PC-3 (cell line): ENCODE data around the gene GOLGA6C. TPM values are rescaled to one million over a fixed set of nuclear protein-coding genes. Genes with fewer than 3 reads are reported as not detected.
"Not testable (repeated sequence)": the region's sequence is repeated elsewhere in the genome, so short reads cannot be mapped to it uniquely, and the experiment has no call there.

Source experiments
- ATAC-seq: fragments of 200-7000 bp; cut with Tn5 transposase; 2 replicates; pipeline ENCODE4 v1.9.1; 2020; ENCODE audit warnings: mild to moderate bottlenecking, moderate library complexity
- BruUV-seq: library from RNA; stranded (reverse); fragments of 400-500 nt; replicated peaks from 2 replicates; lab custom pipeline; 2021; lab: Mats Ljungman, UMichigan
- CTCF ChIA-PET: fragments of 300-600 bp; sonication (Branson Sonifier 250); formaldehyde crosslinking; loops from one replicate; lab custom pipeline; 2022; ENCODE audit warnings: antibody characterized with exemption; lab: Charles Lee
- POLR2A ChIA-PET: fragments of 300-600 bp; sonication (Branson Sonifier 250); formaldehyde crosslinking; loops from one replicate; lab custom pipeline; 2022; ENCODE audit warnings: antibody characterized with exemption; ENCODE audit not compliant: unreplicated experiment; lab: Charles Lee
- DNase-seq: peaks from one replicate; pipeline ENCODE4 v3.0.0-alpha.2; 2015
- H2AFZ ChIP-seq: fragments of 300-600 bp; sonication (generic); 2 replicates; pipeline ENCODE4 v1.6.0; 2016; ENCODE audit warnings: antibody characterized with exemption, low read length
- H3F3A ChIP-seq: fragments of 300-600 bp; sonication (generic); one replicate; pipeline ENCODE4 v1.6.0; 2017; ENCODE audit warnings: antibody characterized with exemption, low read length, control low read depth, mild to moderate bottlenecking; ENCODE audit not compliant: unreplicated experiment
- H3K27ac ChIP-seq: fragments of 300-600 bp; sonication (generic); 2 replicates; pipeline ENCODE4 v1.5.1; 2016; ENCODE audit warnings: mild to moderate bottlenecking, low read length
- H3K27me3 ChIP-seq: fragments of 300-600 bp; sonication (generic); 2 replicates; pipeline ENCODE4 v1.6.1; 2016; ENCODE audit warnings: low read length, mixed read lengths
- H3K36me3 ChIP-seq: fragments of 300-600 bp; sonication (generic); 2 replicates; pipeline ENCODE4 v1.6.1; 2016; ENCODE audit warnings: low read depth, mixed run types, low read length, mixed read lengths
- H3K4me1 ChIP-seq: fragments of 300-600 bp; sonication (generic); 2 replicates; pipeline ENCODE4 v1.5.1; 2016; ENCODE audit warnings: low read length; ENCODE audit not compliant: insufficient read depth
- H3K4me2 ChIP-seq: fragments of 300-600 bp; sonication (generic); 2 replicates; pipeline ENCODE4 v1.6.0; 2016; ENCODE audit warnings: low read length
- H3K4me3 ChIP-seq: fragments of 300-600 bp; sonication (generic); 2 replicates; pipeline ENCODE4 v1.5.1; 2016; ENCODE audit warnings: mild to moderate bottlenecking, low read length, mixed read lengths
- H3K79me2 ChIP-seq: fragments of 300-600 bp; sonication (generic); 2 replicates; pipeline ENCODE4 v1.6.1; 2017; ENCODE audit warnings: low read length, mixed read lengths
- H3K9ac ChIP-seq: fragments of 300-600 bp; sonication (generic); 2 replicates; pipeline ENCODE4 v1.6.0; 2016; ENCODE audit warnings: mild to moderate bottlenecking, low read length
- H3K9me2 ChIP-seq: fragments of 300-600 bp; sonication (generic); replicated peaks from 2 replicates; pipeline ENCODE4 v1.6.1; 2016; ENCODE audit warnings: mixed run types, low read length, mixed read lengths
- H3K9me3 ChIP-seq: fragments of 300-600 bp; sonication (generic); 2 replicates; pipeline ENCODE4 v1.6.1; 2016; ENCODE audit warnings: low read length, mixed read lengths
- H4K20me1 ChIP-seq: fragments of 300-600 bp; sonication (generic); 2 replicates; pipeline ENCODE4 v1.6.1; 2016; ENCODE audit warnings: low read length, mixed read lengths
- intact Hi-C: fragments of 100-400 bp; cut with micrococcal nuclease; formaldehyde crosslinking; loops from 2 replicates; pipeline ENCODE4 v1.9.0; 2023
- total RNA-seq: library from RNA; depleted of rRNA; stranded (reverse); fragments of >200 nt; gene quantifications from 2 replicates; pipeline ENCODE4 v1.2.3, GENCODE V29; 2014
- TF ChIP-seq, protein P1 (sequence below): fragments of 300-600 bp; sonication (generic); conservative IDR thresholded peaks from 2 replicates; pipeline ENCODE4 v1.5.1; 2017; ENCODE audit warnings: antibody characterized with exemption, low read depth, mild to moderate bottlenecking, low read length

The GOLGA6C gene
- total RNA-seq, 1 experiment from 2014 or later = not detected

DNA sequence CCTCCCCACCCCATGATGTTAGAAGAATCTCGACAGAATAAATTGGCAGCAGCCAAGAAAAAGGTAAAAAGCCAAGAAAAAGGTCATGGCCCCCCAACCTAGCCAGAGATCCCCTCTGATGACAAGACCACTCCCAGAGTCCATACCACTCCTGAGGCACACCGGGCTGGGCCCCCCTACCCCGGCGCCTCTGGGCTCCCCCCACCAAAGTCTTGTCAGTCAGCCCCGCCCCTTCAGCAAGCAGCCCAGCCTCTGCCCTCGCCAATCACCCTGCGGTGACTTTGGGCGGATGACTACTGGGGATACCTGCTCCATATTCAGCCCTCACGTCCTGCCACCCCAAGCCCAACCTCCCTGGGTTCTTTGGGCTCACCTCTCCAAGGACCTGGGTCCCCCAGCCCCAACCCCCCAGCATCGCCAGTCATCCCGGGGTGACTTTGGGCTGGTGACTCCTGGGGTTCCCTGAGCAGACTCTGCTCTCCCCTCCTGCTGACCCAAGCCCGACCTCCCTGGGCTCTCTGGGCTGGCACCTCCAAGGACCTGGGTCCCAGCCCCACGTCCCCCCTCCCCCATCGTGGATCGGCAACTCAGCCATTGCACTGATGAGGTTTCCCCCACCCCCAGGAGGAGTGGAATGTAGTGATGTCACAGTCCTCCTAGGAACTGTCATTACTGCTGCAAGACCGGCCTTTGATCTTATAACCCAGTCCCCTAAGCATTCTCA, 648 bp downstream of the GOLGA6C start:
- H3K36me3 ChIP-seq, H3F3A ChIP-seq, H3K9ac ChIP-seq, H2AFZ ChIP-seq, H3K27ac ChIP-seq, H3K9me3 ChIP-seq, POLR2A ChIA-PET, H3K79me2 ChIP-seq, H3K4me3 ChIP-seq, H3K9me2 ChIP-seq, BruUV-seq, intact Hi-C loops, H3K4me2 ChIP-seq, CTCF ChIA-PET, DNase-seq, H4K20me1 ChIP-seq, H3K4me1 ChIP-seq, ATAC-seq, H3K27me3 ChIP-seq: not testable (repeated sequence)

DNA sequence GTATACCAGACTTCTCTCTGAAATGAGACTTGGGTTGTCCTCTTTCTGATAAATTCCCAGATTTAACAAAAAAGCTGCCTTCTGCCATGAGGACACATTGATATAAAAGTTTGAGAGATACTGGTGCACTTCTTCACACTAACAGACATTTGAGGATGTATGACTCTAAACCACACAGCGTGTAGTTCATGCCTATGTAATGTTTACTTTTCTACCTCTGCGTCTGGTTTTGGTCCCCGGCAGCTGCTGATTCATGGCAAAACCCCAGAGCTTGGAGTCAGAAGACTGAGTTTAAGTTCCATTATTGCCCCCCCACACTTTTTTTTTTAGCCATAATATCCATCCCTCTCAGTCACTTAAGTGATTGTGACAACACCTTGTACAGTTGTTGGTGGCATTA, 1.7 kb downstream of the GOLGA6C start:
- intact Hi-C loops, H3K79me2 ChIP-seq, H3K9me2 ChIP-seq, H4K20me1 ChIP-seq, H3K9ac ChIP-seq, H3K9me3 ChIP-seq, H3K36me3 ChIP-seq, H3F3A ChIP-seq, H3K27me3 ChIP-seq, BruUV-seq, H3K27ac ChIP-seq, H3K4me2 ChIP-seq, DNase-seq, ATAC-seq, H3K4me1 ChIP-seq, H2AFZ ChIP-seq, CTCF ChIA-PET, H3K4me3 ChIP-seq, POLR2A ChIA-PET: not testable (repeated sequence)

DNA sequence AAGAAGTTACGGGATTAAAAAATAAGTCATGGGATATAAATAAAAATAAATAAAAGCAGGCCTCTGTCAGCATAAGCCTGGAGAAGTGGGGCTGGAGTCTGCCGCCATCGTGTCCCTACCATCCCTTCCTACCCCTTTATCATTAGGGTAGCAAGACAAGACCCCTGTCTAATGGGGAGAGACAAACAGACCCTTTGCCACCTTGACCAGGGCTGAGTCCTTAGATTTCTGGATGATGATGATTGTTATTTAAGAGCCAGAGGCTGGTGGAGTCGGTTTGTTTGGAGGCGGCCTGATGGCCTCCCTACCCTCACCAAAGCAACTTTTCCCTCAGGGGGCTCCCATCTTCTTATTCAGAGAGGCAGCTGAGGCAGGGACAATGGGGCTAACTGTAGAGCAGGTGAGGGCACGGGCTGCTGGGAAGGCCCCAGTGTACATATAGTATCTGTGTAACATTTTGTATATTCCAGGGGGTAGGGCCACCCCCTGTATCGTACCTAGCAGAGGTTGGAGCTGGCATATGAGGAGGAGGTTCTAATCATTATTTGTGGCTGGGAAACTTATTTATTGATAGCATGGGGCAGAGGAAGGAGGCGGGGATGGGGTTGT, 15.7 kb downstream of the GOLGA6C start:
- BruUV-seq, intact Hi-C loops, ATAC-seq: not testable (repeated sequence)

DNA sequence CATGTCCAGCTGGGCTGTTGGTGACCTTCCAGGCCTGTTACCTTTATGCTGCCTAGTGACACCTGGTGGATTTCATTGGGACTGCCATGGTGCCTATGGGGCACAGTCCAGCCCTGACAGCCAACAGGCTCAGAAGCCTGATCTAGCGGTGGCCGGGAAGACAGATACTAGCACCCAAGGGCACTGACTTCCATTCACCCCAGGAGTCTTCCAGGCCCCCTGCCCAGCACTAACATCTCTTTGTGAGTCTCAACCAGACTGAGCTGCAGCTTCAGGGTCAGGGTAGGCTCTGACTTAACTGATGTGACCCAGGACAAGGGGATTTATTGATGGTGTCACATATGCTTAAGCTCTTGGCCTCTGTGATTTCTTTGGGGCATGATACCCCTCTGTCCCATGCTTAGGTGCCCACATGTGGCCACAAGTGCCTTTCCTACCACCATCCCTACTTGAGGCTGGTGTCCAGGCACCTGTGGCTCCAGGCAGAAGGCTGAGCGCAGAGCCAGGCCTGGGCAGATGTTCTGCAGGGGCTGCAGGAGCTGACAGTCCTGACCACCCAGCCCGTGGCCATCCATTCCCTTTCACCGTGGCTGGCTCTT, 16.5 kb downstream of the GOLGA6C start:
- H3K4me3 ChIP-seq, H3K4me2 ChIP-seq, H4K20me1 ChIP-seq, H3K4me1 ChIP-seq, H3K9ac ChIP-seq, H2AFZ ChIP-seq, H3K9me2 ChIP-seq, POLR2A ChIA-PET, BruUV-seq, H3K27ac ChIP-seq, H3K27me3 ChIP-seq, H3K79me2 ChIP-seq, CTCF ChIA-PET, H3F3A ChIP-seq, H3K36me3 ChIP-seq, intact Hi-C loops, H3K9me3 ChIP-seq: not testable (repeated sequence)
- TF ChIP-seq, protein P1, sequence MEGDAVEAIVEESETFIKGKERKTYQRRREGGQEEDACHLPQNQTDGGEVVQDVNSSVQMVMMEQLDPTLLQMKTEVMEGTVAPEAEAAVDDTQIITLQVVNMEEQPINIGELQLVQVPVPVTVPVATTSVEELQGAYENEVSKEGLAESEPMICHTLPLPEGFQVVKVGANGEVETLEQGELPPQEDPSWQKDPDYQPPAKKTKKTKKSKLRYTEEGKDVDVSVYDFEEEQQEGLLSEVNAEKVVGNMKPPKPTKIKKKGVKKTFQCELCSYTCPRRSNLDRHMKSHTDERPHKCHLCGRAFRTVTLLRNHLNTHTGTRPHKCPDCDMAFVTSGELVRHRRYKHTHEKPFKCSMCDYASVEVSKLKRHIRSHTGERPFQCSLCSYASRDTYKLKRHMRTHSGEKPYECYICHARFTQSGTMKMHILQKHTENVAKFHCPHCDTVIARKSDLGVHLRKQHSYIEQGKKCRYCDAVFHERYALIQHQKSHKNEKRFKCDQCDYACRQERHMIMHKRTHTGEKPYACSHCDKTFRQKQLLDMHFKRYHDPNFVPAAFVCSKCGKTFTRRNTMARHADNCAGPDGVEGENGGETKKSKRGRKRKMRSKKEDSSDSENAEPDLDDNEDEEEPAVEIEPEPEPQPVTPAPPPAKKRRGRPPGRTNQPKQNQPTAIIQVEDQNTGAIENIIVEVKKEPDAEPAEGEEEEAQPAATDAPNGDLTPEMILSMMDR = peak; percentile 53
- ATAC-seq (peak; percentile 100), DNase-seq (peak; percentile 64)

More for the DNA sequence above, 15.7 kb downstream of the GOLGA6C start:
- H3F3A ChIP-seq, POLR2A ChIA-PET, DNase-seq, H3K27me3 ChIP-seq, H3K9ac ChIP-seq, H3K79me2 ChIP-seq, H3K4me1 ChIP-seq, H2AFZ ChIP-seq, H3K27ac ChIP-seq, H3K4me2 ChIP-seq, H3K36me3 ChIP-seq, CTCF ChIA-PET, H3K4me3 ChIP-seq, H4K20me1 ChIP-seq, H3K9me2 ChIP-seq, H3K9me3 ChIP-seq: not testable (repeated sequence)

DNA sequence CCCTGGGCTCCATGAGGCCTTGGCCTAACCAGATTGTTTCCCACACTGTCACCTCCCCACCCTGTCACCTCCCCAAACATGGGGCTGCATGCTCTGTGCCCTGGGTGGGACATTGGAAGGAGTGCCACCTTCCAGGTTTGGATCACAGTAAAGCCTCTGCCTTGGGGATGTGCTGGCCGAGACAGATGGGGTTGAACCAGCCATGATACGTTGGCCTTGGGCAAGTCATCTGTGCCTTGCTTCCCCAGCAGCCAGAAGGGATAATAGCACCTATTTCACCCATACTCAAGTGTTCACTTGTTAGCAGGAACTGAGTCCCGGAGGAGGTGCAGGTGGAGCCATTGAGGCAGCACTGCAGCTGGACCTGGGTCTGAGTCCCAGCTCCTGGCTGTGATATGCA, 17.5 kb downstream of the GOLGA6C start:
- ATAC-seq, H3K4me3 ChIP-seq, H3F3A ChIP-seq, BruUV-seq, DNase-seq, H3K9me2 ChIP-seq, H3K79me2 ChIP-seq, H2AFZ ChIP-seq, H3K9me3 ChIP-seq, CTCF ChIA-PET, H3K4me1 ChIP-seq, H3K36me3 ChIP-seq, POLR2A ChIA-PET, H3K9ac ChIP-seq, intact Hi-C loops, H3K4me2 ChIP-seq, H4K20me1 ChIP-seq, H3K27me3 ChIP-seq, H3K27ac ChIP-seq: not testable (repeated sequence)

DNA sequence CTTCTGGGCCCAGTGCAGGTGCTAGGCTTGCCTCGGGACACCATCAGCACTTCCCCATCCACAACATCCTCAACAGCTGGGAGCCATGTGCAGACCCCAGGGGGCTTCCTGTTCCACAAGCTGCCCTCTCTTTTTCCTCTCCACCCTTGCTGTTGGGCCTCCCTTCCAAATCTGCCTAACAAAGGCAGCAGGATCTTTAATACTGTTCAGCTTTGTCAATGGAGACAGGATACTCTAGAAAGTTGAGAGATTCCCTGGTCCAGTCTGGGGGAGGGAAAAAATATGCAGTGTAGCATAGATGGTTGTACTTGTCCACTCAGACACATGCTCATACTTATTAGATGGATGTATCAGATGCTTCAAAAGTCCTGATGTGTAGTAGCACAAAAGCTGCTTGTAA, 20.4 kb downstream of the GOLGA6C start:
- H3K27me3 ChIP-seq, ATAC-seq, H3K4me3 ChIP-seq, H4K20me1 ChIP-seq, H3K9me3 ChIP-seq, BruUV-seq, H3K9me2 ChIP-seq, H3K9ac ChIP-seq, H2AFZ ChIP-seq, intact Hi-C loops, H3K4me2 ChIP-seq, H3K79me2 ChIP-seq, POLR2A ChIA-PET, CTCF ChIA-PET, H3K36me3 ChIP-seq, H3K4me1 ChIP-seq, H3F3A ChIP-seq, H3K27ac ChIP-seq: not testable (repeated sequence)
- peak; percentile 1 for DNase-seq
